GM19372 (cell line): ENCODE results near the gene DNAAF1.

Source experiments
- ATAC-seq: cut with Tn5 transposase; IDR thresholded peaks from one replicate; pipeline ENCODE4 v1.9.1; 2021; ENCODE audit warnings: mild to moderate bottlenecking, low read depth, moderate library complexity; ENCODE audit not compliant: unreplicated experiment

The DNAAF1 gene

DNA sequence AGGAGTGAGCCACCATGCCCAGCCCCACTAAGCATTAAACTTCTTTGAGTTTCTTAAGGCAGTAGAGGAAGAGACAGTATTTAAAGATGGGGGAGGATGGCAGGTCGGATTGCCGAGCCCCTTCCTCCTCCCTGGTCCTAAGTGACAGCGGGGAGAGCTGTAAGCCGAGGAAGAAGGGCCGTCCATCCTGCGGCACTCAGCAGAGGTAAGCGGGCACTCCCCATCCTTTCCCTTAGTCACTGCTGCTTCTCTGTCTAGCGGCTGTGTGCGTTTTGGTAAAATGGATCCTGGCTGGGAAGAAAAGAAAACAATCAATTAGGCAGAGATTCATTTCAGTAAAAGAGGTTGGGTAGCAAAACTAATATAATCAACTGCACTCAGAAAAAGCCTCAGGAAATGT lies 13.9 kb downstream of the DNAAF1 start:
- no peak for ATAC-seq

DNA sequence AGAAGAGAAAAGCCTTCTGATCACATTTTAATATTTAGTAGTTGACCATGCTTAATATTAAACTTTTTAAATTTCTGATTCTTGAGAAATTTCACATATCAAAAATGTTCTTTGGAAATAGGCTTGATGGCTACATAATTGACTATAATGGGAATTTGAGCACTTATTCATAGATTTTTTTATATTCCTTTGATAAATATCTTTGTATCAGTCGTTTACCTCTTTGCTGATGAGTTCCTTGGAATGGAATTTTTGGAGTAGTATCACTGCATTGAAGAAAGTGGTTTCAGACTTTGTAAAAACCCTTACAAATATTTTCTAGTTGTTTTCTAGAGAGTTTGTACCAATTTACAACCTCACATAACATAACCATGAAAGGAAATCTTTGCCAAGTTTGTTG lies 14.7 kb downstream of the DNAAF1 start:
- no peak for ATAC-seq

- no peak for ATAC-seq
Observed at GRCh38 chr16:84161037-84161436, 15.9 kb downstream of the DNAAF1 start.

GRCh38 chr16:84161801-84162200 lies 16.7 kb downstream of the DNAAF1 start:
- no peak for ATAC-seq

DNA sequence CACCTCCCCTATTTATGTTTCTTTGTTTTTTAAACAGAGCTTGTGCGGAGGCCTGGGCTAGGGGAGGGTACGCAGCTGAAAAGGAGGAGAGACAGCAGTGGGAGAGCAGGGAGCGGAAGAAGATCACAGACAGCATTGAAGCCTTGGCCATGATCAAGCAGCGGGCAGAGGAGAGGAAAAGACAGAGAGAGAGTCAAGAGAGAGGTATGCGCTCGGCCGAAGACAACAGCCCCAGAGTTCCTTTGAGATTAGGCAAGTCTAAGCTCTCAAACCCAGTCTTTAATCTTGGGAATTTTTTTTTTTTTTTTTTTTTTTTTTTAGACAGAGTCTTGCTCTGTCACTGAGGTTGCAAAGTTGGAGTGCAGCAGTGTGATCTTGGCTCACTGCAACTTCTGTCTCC lies 20.6 kb downstream of the DNAAF1 start:
- no peak for ATAC-seq

DNA sequence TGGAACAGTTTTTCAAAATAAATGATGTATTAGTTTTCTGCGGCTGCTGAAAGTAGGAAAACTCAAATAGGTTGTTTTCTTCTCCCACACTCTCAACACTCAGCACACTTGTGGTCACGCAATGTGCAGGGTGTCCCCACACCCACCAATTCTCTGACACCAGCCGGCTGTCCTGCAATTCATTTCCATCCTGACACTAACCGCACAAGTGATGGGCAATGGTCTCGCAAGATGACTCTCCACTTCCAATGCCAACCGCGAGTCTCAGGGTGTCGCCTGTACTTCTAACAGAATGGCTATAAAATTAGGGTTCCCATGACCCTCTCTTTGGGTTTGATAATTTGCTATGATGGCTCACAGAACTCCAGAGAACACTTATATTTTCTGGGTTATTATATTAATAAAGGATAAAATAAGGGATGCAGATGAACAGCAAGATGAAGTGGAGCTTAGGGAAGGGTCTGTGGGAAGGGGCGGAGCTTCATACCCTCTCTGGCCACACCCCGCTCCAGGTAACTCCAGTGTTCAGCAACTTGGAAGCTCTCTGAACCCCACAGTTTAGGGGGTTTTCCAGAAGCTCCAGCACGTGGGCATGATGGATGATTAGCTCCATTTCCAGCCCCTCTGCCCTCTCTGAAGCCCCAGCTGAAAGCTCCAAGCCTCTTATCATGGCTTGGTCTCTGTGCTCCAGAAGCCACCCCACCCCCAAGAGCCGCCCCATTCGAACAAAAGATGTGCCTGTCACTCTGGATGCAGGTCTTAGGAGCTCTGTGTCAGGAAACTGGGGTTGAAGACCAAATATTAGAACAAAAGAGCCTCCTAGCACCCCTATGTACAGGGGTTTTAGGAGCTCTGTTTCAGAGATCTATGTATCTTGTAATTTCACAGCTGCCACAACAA lies 21.9 kb downstream of the DNAAF1 start:
- no peak for ATAC-seq

DNA sequence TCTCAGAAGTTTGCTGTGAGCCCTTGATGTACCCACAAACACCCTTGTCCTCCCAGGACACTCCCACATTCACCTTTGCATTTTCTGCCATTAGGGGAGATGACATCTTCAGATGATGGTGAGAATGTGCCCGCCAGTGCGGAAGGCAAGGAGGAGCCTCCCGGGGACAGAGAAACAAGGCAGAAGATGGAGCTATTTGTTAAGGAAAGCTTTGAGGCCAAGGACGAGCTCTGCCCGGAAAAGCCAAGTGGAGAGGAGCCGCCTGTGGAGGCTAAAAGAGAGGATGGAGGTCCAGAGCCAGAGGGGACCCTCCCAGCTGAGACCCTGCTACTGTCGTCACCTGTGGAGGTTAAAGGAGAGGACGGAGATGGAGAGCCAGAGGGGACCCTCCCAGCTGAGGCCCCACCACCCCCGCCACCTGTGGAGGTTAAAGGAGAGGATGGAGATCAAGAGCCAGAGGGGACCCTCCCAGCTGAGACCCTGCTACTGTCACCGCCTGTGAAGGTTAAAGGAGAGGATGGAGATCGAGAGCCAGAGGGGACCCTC lies 24.7 kb downstream of the DNAAF1 start:
- ATAC-seq = no peak

DNA sequence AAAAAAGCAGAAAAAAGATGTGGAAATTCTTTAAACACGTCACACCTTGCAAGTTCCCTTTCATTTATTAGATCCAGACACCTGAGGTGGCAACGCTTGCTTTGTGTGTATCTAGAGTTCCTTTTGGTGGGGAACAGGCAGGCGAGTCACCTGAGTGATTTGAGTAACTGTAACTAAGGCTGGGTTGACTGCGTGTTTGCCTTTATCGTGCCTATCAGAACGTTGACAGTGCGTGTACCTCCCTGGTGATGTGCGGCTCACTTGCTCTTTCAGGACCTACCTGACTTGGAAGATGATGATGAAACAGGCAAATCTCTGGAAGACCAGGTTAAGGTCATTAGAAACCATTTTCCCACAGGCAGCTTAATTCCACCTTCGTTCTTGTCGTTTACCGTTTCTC lies 29.3 kb downstream of the DNAAF1 start:
- no peak for ATAC-seq

DNA sequence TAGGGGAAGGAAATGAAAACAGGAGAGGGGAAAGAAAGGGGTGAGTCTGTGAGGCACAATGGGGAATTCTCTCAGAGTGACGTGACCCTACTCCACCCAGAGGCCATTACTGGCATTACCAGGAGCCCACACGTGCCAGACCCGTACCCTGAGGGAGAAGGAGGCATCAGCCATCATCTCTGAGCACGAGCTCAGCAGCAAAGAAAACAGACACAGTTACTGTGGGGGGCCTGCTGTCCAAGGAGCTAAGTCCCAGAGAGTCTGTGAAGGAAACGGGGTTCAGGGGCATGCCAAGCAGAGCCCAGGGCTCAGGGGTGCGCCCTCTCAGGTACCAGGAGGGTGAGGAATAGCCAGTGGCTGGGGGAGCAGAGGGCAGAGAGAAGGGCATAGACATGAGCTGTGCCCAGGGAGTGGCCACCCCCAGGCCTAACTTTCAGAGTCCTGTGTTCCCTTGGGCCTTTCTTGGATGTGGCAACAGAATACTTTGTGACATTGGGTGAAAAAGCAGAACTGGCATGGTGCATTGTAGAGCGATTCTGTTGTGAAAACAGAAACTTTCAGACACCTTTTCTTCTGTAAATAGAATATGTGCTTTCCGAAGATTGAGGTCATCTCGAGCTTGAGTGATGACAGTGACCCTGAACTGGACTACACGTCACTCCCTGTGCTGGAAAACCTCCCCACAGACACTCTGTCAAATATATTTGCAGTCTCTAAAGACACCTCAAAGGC lies 30.4 kb downstream of the DNAAF1 start:
- no peak for ATAC-seq

GRCh38 chr16:84176192-84177053 lies 31.3 kb downstream of the DNAAF1 start:
- no peak for ATAC-seq

DNA sequence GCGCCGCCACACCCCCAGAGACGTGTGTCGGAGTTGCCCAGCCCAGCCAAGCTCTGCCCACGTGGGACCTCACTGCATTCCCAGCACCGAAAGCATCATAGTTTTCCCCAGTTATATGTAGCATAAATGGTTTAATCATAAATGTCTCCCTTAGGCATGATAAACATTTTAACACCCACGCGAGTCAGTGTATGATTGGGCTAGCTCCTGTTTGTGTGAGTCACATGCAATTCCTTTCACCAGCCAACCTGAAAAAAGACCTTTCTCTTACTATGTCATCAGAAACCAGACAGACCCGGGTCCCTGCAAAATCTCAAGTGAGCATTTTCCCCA lies 32.6 kb downstream of the DNAAF1 start:
- ATAC-seq = no peak

DNA sequence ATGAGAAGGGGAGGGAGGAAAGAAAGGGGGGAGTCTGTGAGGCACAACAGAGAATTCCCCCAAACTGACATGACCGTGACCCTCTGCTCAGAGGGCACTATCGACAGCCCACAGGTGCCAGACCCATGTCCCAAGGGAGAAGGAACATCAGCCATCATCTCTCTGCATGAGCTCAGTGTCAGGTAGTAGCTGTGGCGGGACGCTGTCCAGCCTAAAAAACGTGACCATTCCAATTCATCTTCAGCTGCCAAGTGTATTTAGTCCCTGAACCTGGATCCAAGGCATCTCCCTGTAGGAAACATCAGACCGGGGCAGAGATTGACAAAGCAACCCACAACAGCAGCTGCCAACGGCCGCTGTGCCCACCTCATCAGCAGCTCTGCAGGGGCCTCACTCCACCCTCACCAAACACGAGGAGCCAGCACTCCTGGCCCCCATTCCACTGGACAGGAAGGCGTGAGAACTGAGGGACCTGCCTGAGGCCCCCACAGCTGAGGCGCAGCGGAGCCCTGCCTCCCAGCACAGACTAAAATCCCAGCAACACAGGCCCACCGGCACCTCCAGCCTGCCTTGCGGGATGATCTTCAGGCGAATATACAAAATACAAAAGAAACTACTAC lies 33.1 kb downstream of the DNAAF1 start:
- no peak for ATAC-seq

- ATAC-seq = no peak
Observed at GRCh38 chr16:84178892-84179611, 33.9 kb downstream of the DNAAF1 start.

- ATAC-seq = no peak
Observed at GRCh38 chr16:84179612-84180320, 34.7 kb downstream of the DNAAF1 start.

GRCh38 chr16:84180519-84181140 lies 35.5 kb downstream of the DNAAF1 start:
- no peak for ATAC-seq

DNA sequence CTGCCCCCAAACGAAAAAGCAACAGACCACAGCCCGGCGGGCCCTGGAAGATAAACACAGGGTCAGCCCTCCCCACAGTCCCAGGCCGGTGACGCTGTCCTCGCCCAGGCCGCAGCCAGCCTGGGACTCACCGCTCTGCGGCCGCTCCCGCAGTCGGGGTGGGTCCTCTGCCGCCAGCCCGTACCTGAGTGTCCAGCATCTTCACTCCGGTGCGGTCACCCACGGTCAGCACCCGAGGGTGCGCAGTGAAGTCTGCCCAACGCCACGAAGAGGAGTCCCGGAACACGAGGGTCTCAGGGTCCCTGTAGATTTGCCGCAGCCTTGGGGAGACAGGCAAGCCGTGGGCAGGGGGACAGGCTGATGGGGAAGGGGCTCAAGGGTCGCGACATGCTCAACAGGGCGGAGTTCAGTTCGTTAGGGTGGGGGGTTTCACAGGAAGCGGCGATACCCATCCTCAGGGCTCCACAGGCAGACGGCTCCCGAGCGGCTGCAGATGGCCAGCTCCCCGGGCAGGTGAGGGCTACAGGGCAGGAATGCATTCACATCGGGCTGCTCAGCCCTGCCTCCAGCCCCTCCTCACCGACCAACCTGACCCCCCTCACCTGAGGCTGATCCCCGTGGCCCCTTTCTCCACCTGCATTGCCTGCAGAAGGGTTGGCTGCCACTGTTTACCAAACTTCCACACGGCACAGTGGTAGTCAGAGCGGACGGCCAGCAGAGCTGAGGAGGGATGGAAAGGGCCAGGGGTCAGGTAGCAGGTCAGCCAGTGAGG lies 36.2 kb downstream of the DNAAF1 start:
- ATAC-seq = no peak

DNA sequence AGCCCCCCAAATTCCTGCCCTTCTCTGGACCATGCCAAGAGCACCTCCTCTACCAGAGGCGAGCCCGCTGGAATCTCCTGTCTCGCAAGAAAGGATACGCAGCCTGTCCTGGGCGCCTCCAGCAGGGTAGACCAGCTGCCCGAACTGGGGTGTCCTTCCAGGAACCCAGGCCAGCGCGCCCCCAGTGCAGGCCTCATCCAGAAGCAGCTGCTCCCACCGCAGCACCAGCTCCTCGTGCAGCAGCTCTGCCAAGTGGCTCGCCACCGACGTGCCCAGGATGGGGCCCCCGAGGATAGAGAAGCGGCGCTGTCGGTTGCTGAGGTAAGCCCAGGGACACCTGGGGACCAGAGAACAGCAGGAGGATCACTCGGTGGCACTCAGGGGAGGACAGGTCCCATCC lies 37.0 kb downstream of the DNAAF1 start:
- ATAC-seq = no peak
